Fibroblast of skin of scalp (primary cell): Measurements from ENCODE around the gene ALKBH8. TPM values are rescaled to one million over a fixed set of nuclear protein-coding genes. Genes with fewer than 3 reads are reported as not detected.
A peak's percentile ranks its signal among the peaks of the same experiment; 100 is the strongest.
"Not testable (repeated sequence)": the region's sequence is repeated elsewhere in the genome, so short reads cannot be mapped to it uniquely, and the experiment has no call there.

Source experiments
- DNase-seq: peaks from one replicate; pipeline ENCODE4 v3.0.0-alpha.2; 2013
- polyA plus RNA-seq, 2 experiments: library from polyadenylated mRNA; unstranded; fragments of 120-200 nt; gene quantifications; one replicate each; pipeline ENCODE4 v1.2.1, GENCODE V29; 2013; ENCODE audit not compliant: insufficient read length in 2 of 2

ALKBH8 gene
- polyA plus RNA-seq (2013, experiment 1 of 2; ENCODE audit: insufficient read length), result 5.9 TPM
- polyA plus RNA-seq (2013, experiment 2 of 2; ENCODE audit: insufficient read length), result 6.9 TPM

GRCh38 chr11:107565219-107565937 is at the start of gene ALKBH8:
Gene ALKBH8 (minus strand): TSS chr11:107565735. CDS start chr11:107560893, 4,842 bp downstream.
- peak; percentile 68 for DNase-seq

GRCh38 chr11:107612445-107612844 is 46.9 kb upstream of the ALKBH8 start:
- no peak for DNase-seq

GRCh38 chr11:107609400-107610218 is 44.1 kb upstream of the ALKBH8 start:
- DNase-seq, result no peak

GRCh38 chr11:107608809-107609208 is 43.3 kb upstream of the ALKBH8 start:
- no peak for DNase-seq

- DNase-seq, result no peak
Measured at GRCh38 chr11:107606141-107606540, 40.6 kb upstream of the ALKBH8 start.

- DNase-seq, result no peak
Measured at GRCh38 chr11:107605061-107606006, 39.8 kb upstream of the ALKBH8 start.

GRCh38 chr11:107598225-107599139 is 32.9 kb upstream of the ALKBH8 start:
- peak; percentile 22 for DNase-seq

- no peak for DNase-seq
Measured at GRCh38 chr11:107594736-107595135, 29.2 kb upstream of the ALKBH8 start.

- DNase-seq, result no peak
Measured at GRCh38 chr11:107593951-107594350, 28.4 kb upstream of the ALKBH8 start.

GRCh38 chr11:107592813-107593212 is 27.3 kb upstream of the ALKBH8 start:
- peak; percentile 15 for DNase-seq

GRCh38 chr11:107592231-107592590 is 26.7 kb upstream of the ALKBH8 start:
- DNase-seq, result no peak

GRCh38 chr11:107591378-107592230 is 26.1 kb upstream of the ALKBH8 start:
- peak; percentile 4 for DNase-seq

GRCh38 chr11:107590460-107591377 is 25.2 kb upstream of the ALKBH8 start, which contains the start of gene ELMOD1:
Gene ELMOD1 (plus strand): TSS chr11:107591147. CDS start chr11:107618190, 27,043 bp downstream.
- DNase-seq, result peak; percentile 53

GRCh38 chr11:107587306-107587979 is 21.9 kb upstream of the ALKBH8 start:
- peak; percentile 54 for DNase-seq

GRCh38 chr11:107583629-107584195 is 18.2 kb upstream of the ALKBH8 start:
- peak; percentile 50 for DNase-seq

GRCh38 chr11:107581147-107581546 is 15.6 kb upstream of the ALKBH8 start:
- no peak for DNase-seq

- not testable (repeated sequence) for DNase-seq
Measured at GRCh38 chr11:107579169-107579568, 13.6 kb upstream of the ALKBH8 start.

GRCh38 chr11:107577346-107577711 is 11.8 kb upstream of the ALKBH8 start:
- no peak for DNase-seq
